Activated CD4-positive, alpha-beta T cell treated with anti-CD3 and anti-CD28 coated beads for 1 hour (primary cell): ENCODE data around the gene APOH.

Experiments
- DNase-seq: peaks from one replicate; pipeline ENCODE4 v3.0.0-alpha.2; 2020

The APOH gene

GRCh38 chr17:66234611-66235010, 5.4 kb upstream of the APOH start:
- no peak for DNase-seq

GRCh38 chr17:66233023-66233753, 4.0 kb upstream of the APOH start:
- no peak for DNase-seq

- no peak for DNase-seq
Observed at GRCh38 chr17:66230922-66231591, 1.8 kb upstream of the APOH start.

DNA sequence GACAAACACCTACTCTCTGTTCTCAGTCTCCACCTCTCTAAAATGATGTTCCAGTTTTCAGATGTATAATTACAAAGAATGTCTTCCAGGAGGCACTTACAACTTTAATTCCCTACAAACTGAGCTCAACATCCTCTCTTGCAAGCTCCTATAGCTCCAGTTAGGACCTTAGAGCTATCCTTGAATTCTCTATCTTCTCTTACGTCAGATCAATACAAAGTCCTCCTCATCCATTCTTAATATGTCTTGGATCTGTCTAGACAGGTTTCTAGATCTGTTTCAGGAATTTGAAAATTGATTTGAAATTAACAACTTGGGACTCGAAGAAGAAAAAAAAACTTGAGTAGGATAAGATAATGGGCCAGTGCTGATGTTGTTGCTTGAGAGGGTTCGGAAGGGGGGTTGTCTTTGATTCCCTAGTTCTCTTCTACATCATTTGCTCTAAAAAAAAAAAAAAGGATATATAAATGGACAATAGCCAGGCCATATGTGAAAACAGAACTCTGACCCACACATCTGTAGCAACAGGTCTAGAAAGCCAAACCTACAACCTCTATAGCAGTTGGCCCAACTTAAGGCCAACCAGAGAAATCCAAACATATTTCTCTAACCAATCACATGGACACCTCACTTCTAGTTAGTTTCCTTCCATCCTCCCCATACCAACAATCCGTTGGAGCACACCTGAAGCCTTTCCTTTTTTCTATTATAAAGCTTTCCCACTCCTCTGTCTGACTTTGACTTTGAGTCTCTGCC, 746 bp upstream of the APOH start:
- no peak for DNase-seq

- no peak for DNase-seq
Observed at GRCh38 chr17:66227212-66228045, 1.8 kb downstream of the APOH start.

DNA sequence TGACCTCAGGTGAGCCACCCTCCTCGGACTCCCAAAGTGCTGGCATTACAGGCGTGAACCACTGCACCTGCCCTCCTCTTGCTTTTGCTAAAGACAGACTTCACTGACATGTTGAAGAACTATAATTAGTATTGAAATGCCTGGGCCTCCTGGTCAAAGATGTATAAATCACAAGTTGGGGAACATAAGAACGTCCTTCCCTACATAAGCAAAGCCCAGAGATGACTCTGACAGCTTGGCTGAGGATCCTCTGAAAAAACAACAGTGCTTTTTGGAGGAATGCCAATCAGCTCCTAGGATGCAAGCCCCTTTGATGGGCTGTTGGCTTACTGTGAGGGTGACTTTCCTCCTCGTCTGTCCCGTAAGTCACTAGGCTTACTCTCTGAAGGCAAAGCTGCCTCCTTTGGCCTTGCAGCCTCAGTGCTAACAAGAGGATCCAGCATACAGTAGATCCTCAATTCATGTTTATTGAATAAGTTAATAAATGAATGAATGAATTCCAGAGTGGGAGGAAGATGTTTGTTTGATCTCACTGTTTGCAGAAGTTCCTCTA, 6.3 kb downstream of the APOH start:
- no peak for DNase-seq

GRCh38 chr17:66221755-66222530, 7.3 kb downstream of the APOH start:
- no peak for DNase-seq

GRCh38 chr17:66221343-66221742, 7.9 kb downstream of the APOH start:
- DNase-seq: no peak

DNA sequence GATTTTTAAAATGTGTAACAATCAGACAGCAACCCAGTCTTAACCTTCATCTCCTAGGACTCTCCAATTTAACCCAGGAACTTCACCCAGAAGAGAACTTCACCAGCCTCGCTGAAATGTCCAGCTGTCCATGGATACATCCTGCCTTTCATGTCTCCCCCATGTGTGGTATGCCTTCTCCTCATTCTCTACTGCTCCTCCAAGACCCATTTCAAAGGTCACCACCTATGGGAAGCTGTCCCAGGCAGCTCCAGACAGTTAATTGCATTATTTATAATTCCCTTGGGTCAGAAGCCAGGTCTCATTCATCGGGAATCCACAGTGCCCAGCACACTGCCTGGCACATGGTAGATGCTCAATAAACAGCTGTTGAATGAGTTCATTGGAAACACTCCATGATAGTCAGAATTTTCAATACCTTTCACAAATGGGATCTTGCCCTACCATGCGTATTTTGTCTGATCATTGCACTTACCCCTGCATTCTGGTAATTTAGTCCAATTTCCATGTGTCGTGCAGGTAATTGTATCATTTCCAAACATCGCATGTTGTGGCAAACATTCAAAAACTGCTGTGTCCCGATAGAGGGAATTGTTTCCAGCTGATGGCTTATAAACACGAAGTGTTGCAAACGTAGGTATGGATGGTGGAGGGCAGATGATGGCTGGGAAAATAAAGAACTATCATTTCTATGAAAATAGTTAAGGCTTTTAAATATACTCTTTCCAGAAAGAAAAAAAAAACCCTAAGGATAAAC, 9.0 kb downstream of the APOH start:
- no peak for DNase-seq

GRCh38 chr17:66215529-66215911, 13.7 kb downstream of the APOH start:
- DNase-seq: no peak

DNA sequence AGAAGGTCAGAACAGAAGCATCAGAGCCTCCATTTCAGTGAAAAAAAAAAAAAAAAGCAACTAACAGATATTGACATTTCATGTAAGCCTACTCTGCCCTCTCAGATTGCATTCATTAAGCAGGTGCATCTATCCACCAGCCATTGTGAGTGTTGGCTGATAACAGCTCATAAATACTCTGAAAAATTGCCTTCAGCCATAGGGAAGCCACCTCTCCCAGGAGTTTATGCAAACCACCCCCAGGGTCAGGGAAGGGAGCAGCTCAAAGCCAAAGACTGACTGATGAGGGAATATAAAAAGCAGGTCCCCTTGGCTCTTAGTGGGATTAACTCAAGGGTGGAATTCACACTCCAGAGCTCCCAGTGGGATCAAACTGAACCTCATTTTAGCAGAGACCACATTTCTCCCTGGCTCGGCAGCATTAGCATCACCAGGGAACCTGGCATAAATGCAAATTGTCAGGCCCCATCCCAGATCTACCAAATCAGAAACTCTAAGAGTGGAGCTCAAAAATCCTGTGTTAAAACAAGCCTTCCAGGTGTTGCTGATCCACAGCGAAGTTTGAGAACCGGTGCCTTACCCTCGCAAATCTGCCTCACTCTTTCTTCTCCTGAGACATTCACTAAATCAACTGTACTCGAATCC, 14.2 kb downstream of the APOH start:
- no peak for DNase-seq

DNA sequence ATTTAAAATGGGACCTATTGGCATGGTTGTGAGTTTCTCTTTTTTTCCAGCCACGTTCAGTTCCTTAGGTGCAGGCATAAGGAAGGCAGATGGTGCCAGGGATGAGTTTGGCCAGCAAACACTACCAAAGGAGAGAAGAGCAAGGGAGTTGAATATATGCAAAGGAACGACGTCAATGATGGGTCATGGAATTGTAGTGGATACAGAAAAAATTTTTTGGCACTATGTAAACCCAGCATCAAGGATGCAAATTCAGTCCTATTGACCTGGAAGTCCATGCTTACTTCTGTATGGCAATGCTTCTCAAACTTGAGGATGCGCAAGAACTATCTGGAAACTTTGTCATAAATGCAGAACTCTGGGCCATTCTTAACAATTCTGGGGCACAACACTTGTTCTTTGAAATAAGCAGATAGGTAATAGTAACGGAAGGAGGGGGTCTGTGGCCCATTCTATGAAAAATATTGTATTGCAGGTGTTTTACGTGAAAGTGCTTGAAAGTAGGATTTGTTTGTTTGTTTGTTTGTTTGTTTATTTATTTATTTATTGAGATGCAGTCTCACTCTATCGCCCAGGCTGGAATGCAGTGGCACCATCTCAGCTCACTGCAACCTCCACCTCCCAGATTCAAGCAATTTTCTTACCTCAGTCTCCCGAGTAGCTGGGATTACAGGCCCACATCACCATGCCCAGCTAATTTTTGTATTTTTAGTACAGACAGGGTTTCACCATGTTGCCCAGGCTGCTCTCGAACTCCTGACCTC, 18.0 kb downstream of the APOH start:
- no peak for DNase-seq

DNA sequence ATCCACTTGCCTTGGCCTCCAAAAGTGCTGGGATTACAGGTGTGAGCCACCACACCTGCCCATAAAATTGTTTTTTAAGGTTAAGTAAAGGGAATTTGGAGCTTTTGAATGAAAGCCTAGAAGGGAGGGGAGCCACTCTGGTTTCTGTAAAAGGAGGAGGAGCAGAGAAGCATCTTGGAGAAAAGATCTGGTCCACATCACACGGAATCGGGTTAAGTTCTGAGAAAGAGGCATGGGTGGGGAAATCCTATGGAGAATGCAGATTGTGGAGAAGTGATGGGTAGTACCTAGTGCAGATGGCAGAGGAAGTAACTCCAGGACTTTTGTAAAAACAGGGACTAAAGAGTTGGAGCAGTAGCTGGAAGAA, 19.0 kb downstream of the APOH start:
- DNase-seq: no peak

DNA sequence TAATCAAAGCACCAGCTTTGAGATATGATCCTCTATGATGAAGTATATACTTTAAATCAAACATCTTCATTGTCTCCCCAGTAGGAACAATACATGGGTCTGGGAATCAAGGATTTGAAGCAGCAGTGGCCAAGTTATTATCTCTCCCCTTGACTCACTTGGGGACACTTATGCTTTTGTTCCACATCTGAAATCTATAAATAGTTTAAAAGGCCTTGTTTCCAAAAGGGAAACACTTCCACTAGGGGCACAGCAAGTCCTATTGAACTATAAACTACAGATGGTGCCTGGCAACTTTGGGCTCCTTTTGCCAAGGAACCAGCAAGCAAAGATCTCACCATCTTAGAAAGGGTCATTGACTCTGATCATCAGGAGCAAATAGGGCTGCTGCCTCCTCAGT, 21.3 kb downstream of the APOH start:
- no peak for DNase-seq

DNA sequence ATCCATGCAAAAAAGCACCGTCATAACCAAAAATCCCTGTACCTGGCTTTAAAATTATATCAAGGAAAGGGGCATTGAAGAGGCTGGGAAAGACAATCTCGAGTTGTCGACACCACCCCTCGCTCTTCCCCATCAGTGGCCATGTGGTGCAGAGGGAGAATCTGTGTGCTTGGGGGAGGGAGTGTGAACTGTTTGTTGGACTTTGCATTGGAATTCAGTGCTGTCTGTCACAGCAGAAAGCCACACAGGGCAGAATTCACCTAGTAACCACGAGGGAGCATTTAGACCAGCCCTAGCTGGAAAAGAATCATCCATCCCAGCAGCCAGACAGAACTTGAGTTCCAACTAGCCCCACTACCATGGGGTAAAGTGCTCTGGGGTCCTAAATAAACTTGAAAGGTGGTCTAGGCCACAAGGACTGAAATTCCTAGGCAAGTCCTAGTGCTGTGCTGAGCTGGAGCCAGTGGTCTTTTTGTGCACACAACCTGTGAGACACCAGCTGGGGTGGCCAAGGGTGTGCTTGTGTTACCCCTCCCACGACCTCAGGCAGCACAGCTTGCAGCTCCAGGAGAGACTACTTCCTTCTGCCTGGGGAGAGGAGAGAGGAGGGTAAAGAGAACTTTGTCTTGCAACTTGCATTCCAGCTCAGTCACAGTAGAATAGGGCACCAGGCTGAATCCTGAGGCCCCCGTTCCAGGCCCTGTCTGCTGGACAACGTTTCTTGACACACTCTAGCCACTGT, 25.8 kb downstream of the APOH start:
- DNase-seq: no peak

- DNase-seq: no peak
Observed at GRCh38 chr17:66200685-66201092, 28.5 kb downstream of the APOH start.

- DNase-seq: no peak
Observed at GRCh38 chr17:66198242-66198641, 31.0 kb downstream of the APOH start.

DNA sequence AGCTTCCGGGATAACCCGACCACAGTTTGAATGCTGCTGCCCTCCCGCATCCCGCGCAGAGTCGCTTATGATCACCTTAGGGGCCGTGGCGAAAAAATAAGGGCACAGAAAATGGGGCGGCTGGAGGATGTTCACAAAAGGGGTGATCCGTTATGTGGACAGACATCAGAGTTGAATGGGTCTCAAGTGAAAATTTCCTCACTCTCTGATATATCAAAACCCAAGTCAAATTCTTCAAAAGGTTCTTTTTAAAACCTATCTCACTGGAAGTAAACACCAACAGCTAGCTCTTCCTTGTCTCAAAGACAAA, 36.9 kb downstream of the APOH start:
- DNase-seq: no peak

- DNase-seq: peak; percentile 81
Observed at GRCh38 chr17:66191593-66192377, 37.4 kb downstream of the APOH start, which contains the start of gene CEP112. TSS of gene CEP112 (minus strand) at chr17:66192133.
